Measurements from ENCODE around the gene PTCH1.

The PTCH1 gene

GRCh38 chr9:95545831-95546567 lies 29.2 kb upstream of the PTCH1 start:
- H3K4me3 ChIP-seq, result no peak overlapping the region
- H3K9ac ChIP-seq (ENCODE audit: insufficient read length), result no peak overlapping the region
- no peak overlapping the region for H3K27ac ChIP-seq
- no peak for TF ChIP-seq EZH2 (IDR thresholded peaks at IDR 0.05)
- TF ChIP-seq FOXP2 (optimal IDR thresholded peaks at IDR 0.05; ENCODE audit: control extremely low read depth, extremely low read length, insufficient read depth), result no peak
- TF ChIP-seq POLR2AphosphoS5 (IDR thresholded peaks at IDR 0.05; ENCODE audit: borderline replicate concordance, low read depth, low read length), result no peak
- DNase-seq (ENCODE audit: low read depth, low spot score), result no peak
- no peaks in the 10 kb centered on the region for H3K9me3 ChIP-seq (ENCODE audit: low read depth, low read length)
- H3K36me3 ChIP-seq (ENCODE audit: insufficient read depth, low read length), result no peaks in the 10 kb centered on the region

- H3K27ac ChIP-seq, result no peak overlapping the region
- DNase-seq (ENCODE audit: low read depth, low spot score), result no peak
- no peaks in the 10 kb centered on the region for H3K9me3 ChIP-seq (ENCODE audit: low read depth, low read length)
- no peak overlapping the region for H3K4me3 ChIP-seq
- H3K36me3 ChIP-seq (ENCODE audit: insufficient read depth, low read length), result no peaks in the 10 kb centered on the region
- H3K9ac ChIP-seq (ENCODE audit: insufficient read length), result no peak overlapping the region
- no peak for TF ChIP-seq FOXP2 (optimal IDR thresholded peaks at IDR 0.05; ENCODE audit: control extremely low read depth, extremely low read length, insufficient read depth)
- no peak for TF ChIP-seq EZH2 (IDR thresholded peaks at IDR 0.05)
- no peak for TF ChIP-seq POLR2AphosphoS5 (IDR thresholded peaks at IDR 0.05; ENCODE audit: borderline replicate concordance, low read depth, low read length)
Observed at GRCh38 chr9:95533996-95534680, 17.4 kb upstream of the PTCH1 start.

GRCh38 chr9:95529910-95530309 lies 13.1 kb upstream of the PTCH1 start:
- H3K27ac ChIP-seq, result no peak overlapping the region
- H3K9ac ChIP-seq (ENCODE audit: insufficient read length), result no peak overlapping the region
- H3K9me3 ChIP-seq (ENCODE audit: low read depth, low read length), result no peaks in the 10 kb centered on the region
- no peak for DNase-seq (ENCODE audit: low read depth, low spot score)
- H3K4me3 ChIP-seq, result no peak overlapping the region
- no peak for TF ChIP-seq FOXP2 (optimal IDR thresholded peaks at IDR 0.05; ENCODE audit: control extremely low read depth, extremely low read length, insufficient read depth)
- TF ChIP-seq EZH2 (IDR thresholded peaks at IDR 0.05), result no peak
- no peak for TF ChIP-seq POLR2AphosphoS5 (IDR thresholded peaks at IDR 0.05; ENCODE audit: borderline replicate concordance, low read depth, low read length)
- no peaks in the 10 kb centered on the region for H3K36me3 ChIP-seq (ENCODE audit: insufficient read depth, low read length)

GRCh38 chr9:95528908-95529502 lies 12.2 kb upstream of the PTCH1 start:
- Histone ChIP-seq H3K4me3 (no peak overlapping the region), H3K27ac (no peak overlapping the region), H3K9me3 (ENCODE audit: low read depth, low read length) (no peaks in the 10 kb centered on the region), H3K9ac (ENCODE audit: insufficient read length) (no peak overlapping the region), H3K36me3 (ENCODE audit: insufficient read depth, low read length) (no peaks in the 10 kb centered on the region)
- DNase-seq (ENCODE audit: low read depth, low spot score), result no peak
- TF ChIP-seq EZH2 (IDR thresholded peaks at IDR 0.05) (no peak), POLR2AphosphoS5 (IDR thresholded peaks at IDR 0.05; ENCODE audit: borderline replicate concordance, low read depth, low read length) (no peak), FOXP2 (optimal IDR thresholded peaks at IDR 0.05; ENCODE audit: control extremely low read depth, extremely low read length, insufficient read depth) (no peak)

- TF ChIP-seq FOXP2 (optimal IDR thresholded peaks at IDR 0.05; ENCODE audit: control extremely low read depth, extremely low read length, insufficient read depth) (no peak), POLR2AphosphoS5 (IDR thresholded peaks at IDR 0.05; ENCODE audit: borderline replicate concordance, low read depth, low read length) (no peak), EZH2 (IDR thresholded peaks at IDR 0.05) (no peak)
- no peak for DNase-seq (ENCODE audit: low read depth, low spot score)
- Histone ChIP-seq H3K9ac (ENCODE audit: insufficient read length) (no peak overlapping the region), H3K27ac (no peak overlapping the region), H3K9me3 (ENCODE audit: low read depth, low read length) (no peaks in the 10 kb centered on the region), H3K36me3 (ENCODE audit: insufficient read depth, low read length) (no peaks in the 10 kb centered on the region), H3K4me3 (no peak overlapping the region)
Observed at GRCh38 chr9:95522871-95523370, 6.2 kb upstream of the PTCH1 start.

GRCh38 chr9:95521699-95522098 lies 4.9 kb upstream of the PTCH1 start:
- Histone ChIP-seq H3K9ac (ENCODE audit: insufficient read length) (no peak overlapping the region), H3K4me3 (no peak overlapping the region), H3K27ac (no peak overlapping the region), H3K36me3 (ENCODE audit: insufficient read depth, low read length) (no peaks in the 10 kb centered on the region), H3K9me3 (ENCODE audit: low read depth, low read length) (no peaks in the 10 kb centered on the region)
- TF ChIP-seq EZH2 (IDR thresholded peaks at IDR 0.05) (no peak), FOXP2 (optimal IDR thresholded peaks at IDR 0.05; ENCODE audit: control extremely low read depth, extremely low read length, insufficient read depth) (no peak), POLR2AphosphoS5 (IDR thresholded peaks at IDR 0.05; ENCODE audit: borderline replicate concordance, low read depth, low read length) (no peak)
- no peak for DNase-seq (ENCODE audit: low read depth, low spot score)

GRCh38 chr9:95517559-95518425 lies 1.0 kb upstream of the PTCH1 start:
- Histone ChIP-seq H3K9me3 (ENCODE audit: low read depth, low read length) (no peaks in the 10 kb centered on the region), H3K36me3 (ENCODE audit: insufficient read depth, low read length) (no peaks in the 10 kb centered on the region), H3K9ac (ENCODE audit: insufficient read length) (no peak overlapping the region), H3K27ac (no peak overlapping the region), H3K4me3 (no peak overlapping the region)
- DNase-seq (ENCODE audit: low read depth, low spot score), result no peak
- TF ChIP-seq FOXP2 (optimal IDR thresholded peaks at IDR 0.05; ENCODE audit: control extremely low read depth, extremely low read length, insufficient read depth) (no peak), EZH2 (IDR thresholded peaks at IDR 0.05) (no peak), POLR2AphosphoS5 (IDR thresholded peaks at IDR 0.05; ENCODE audit: borderline replicate concordance, low read depth, low read length) (no peak)
